Lower lobe of right lung (tissue), 2 donors: ENCODE data around the gene LPP. TPM values are rescaled to one million over a fixed set of nuclear protein-coding genes. Genes with fewer than 3 reads are reported as not detected.

Source experiments
- ATAC-seq, 2 donors: fragments of 200-7000 bp; cut with Tn5 transposase; one replicate each; pipeline ENCODE4 v1.9.1; 2020 to 2022; ENCODE audit warnings: mild to moderate bottlenecking in 2 of 2, moderate library complexity in 2 of 2
- DNase-seq: peaks from one replicate; pipeline ENCODE4 v3.0.0-alpha.2; 2020
- H3K27ac ChIP-seq: fragments of 200-600 bp; one replicate; pipeline ENCODE4 v1.8.0; 2022
- H3K27me3 ChIP-seq: fragments of 200-600 bp; one replicate; pipeline ENCODE4 v1.8.0; 2022; ENCODE audit warnings: low read depth
- H3K36me3 ChIP-seq: fragments of 200-600 bp; one replicate; pipeline ENCODE4 v1.8.0; 2022; ENCODE audit warnings: mild to moderate bottlenecking
- H3K4me1 ChIP-seq: fragments of 200-600 bp; one replicate; pipeline ENCODE4 v1.8.0; 2022
- H3K4me3 ChIP-seq: fragments of 200-600 bp; one replicate; pipeline ENCODE4 v1.8.0; 2022; ENCODE audit warnings: mild to moderate bottlenecking
- H3K9me3 ChIP-seq: fragments of 200-600 bp; one replicate; pipeline ENCODE4 v1.8.0; 2022
- intact Hi-C: fragments of 100-400 bp; cut with DNase I; formaldehyde crosslinking; loops from one replicate; pipeline ENCODE4 v1.11.0; 2022
- total RNA-seq: library from RNA; stranded (reverse); fragmentation: NEBNext Ultra II Directional; extraction: Animal tissue kit (Norgen Biotek cat#: 25700); gene quantifications from one replicate; pipeline ENCODE4 v1.2.1, GENCODE V29; 2021
- TF ChIP-seq, protein P1 (sequence below): fragments of 200-600 bp; IDR thresholded peaks from one replicate; pipeline ENCODE4 v1.8.0; 2022; ENCODE audit warnings: antibody characterized with exemption, mild to moderate bottlenecking
- donor health status: DM: no; HTN: yes; CAD: no; lungs with severe emphysema.

Gene LPP
- total RNA-seq, 1 donor from 2014 or later = 180 TPM

- H3K9me3 ChIP-seq = no peaks in the 10 kb centered on the region
- H3K27ac ChIP-seq = no peak overlapping the region
- ATAC-seq (peak in 1 of 2 donors; percentile 32), DNase-seq (no peak)
- peaks cover 31% of the 10 kb centered on the region for H3K4me1 ChIP-seq
- no peaks in the 10 kb centered on the region for H3K27me3 ChIP-seq
- H3K36me3 ChIP-seq = no peaks in the 10 kb centered on the region
- no peak overlapping the region for H3K4me3 ChIP-seq
- intact Hi-C loops = no loop called here
- TF ChIP-seq, protein P1, sequence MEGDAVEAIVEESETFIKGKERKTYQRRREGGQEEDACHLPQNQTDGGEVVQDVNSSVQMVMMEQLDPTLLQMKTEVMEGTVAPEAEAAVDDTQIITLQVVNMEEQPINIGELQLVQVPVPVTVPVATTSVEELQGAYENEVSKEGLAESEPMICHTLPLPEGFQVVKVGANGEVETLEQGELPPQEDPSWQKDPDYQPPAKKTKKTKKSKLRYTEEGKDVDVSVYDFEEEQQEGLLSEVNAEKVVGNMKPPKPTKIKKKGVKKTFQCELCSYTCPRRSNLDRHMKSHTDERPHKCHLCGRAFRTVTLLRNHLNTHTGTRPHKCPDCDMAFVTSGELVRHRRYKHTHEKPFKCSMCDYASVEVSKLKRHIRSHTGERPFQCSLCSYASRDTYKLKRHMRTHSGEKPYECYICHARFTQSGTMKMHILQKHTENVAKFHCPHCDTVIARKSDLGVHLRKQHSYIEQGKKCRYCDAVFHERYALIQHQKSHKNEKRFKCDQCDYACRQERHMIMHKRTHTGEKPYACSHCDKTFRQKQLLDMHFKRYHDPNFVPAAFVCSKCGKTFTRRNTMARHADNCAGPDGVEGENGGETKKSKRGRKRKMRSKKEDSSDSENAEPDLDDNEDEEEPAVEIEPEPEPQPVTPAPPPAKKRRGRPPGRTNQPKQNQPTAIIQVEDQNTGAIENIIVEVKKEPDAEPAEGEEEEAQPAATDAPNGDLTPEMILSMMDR = no peak
Measured at GRCh38 chr3:188362405-188362831, 208.5 kb downstream of the LPP start.

GRCh38 chr3:188365184-188365583 is 211.2 kb downstream of the LPP start:
- H3K4me1 ChIP-seq = peaks cover 12% of the 10 kb centered on the region
- intact Hi-C loops = no loop called here
- TF ChIP-seq, protein P1 = no peak

GRCh38 chr3:188365988-188366698 is 212.2 kb downstream of the LPP start:
- H3K27me3 ChIP-seq = no peaks in the 10 kb centered on the region
- H3K4me1 ChIP-seq = peaks cover 12% of the 10 kb centered on the region
- H3K36me3 ChIP-seq = no peaks in the 10 kb centered on the region
- no peak overlapping the region for H3K27ac ChIP-seq
- DNase-seq (no peak), ATAC-seq (peak in 1 of 2 donors; percentile 24)
- intact Hi-C loops = no loop called here
- H3K9me3 ChIP-seq = no peaks in the 10 kb centered on the region
- no peak overlapping the region for H3K4me3 ChIP-seq
- TF ChIP-seq, protein P1 = no peak

More at GRCh38 chr3:188365184-188365583, 211.2 kb downstream of the LPP start:
- H3K9me3 ChIP-seq = no peaks in the 10 kb centered on the region
- DNase-seq (no peak), ATAC-seq (no peak)
- H3K27ac ChIP-seq = no peak overlapping the region
- no peaks in the 10 kb centered on the region for H3K36me3 ChIP-seq
- no peaks in the 10 kb centered on the region for H3K27me3 ChIP-seq
- no peak overlapping the region for H3K4me3 ChIP-seq

GRCh38 chr3:188367678-188368077 is 213.7 kb downstream of the LPP start:
- Histone ChIP-seq H3K4me1 (peaks cover 12% of the 10 kb centered on the region), H3K36me3 (no peaks in the 10 kb centered on the region), H3K9me3 (no peaks in the 10 kb centered on the region), H3K4me3 (no peak overlapping the region), H3K27ac (no peak overlapping the region), H3K27me3 (no peaks in the 10 kb centered on the region)
- ATAC-seq (no peak), DNase-seq (no peak)
- intact Hi-C loops = no loop called here
- TF ChIP-seq, protein P1 = no peak

- Histone ChIP-seq H3K4me1 (peaks cover 12% of the 10 kb centered on the region), H3K9me3 (no peaks in the 10 kb centered on the region), H3K27me3 (no peaks in the 10 kb centered on the region), H3K36me3 (no peaks in the 10 kb centered on the region), H3K27ac (no peak overlapping the region), H3K4me3 (no peak overlapping the region)
- DNase-seq (no peak), ATAC-seq (no peak)
- TF ChIP-seq, protein P1 = no peak
- intact Hi-C loops = no loop called here
Measured at GRCh38 chr3:188369526-188369925, 215.6 kb downstream of the LPP start.
